ENCODE measurements around the gene PRR33. TPM values are rescaled to one million over a fixed set of nuclear protein-coding genes. Genes with fewer than 3 reads are reported as not detected.
"Not testable (repeated sequence)": the region's sequence is repeated elsewhere in the genome, so short reads cannot be mapped to it uniquely, and the experiment has no call there.

PRR33 gene
- total RNA-seq, 1 donor from 2014 or later: not detected

DNA sequence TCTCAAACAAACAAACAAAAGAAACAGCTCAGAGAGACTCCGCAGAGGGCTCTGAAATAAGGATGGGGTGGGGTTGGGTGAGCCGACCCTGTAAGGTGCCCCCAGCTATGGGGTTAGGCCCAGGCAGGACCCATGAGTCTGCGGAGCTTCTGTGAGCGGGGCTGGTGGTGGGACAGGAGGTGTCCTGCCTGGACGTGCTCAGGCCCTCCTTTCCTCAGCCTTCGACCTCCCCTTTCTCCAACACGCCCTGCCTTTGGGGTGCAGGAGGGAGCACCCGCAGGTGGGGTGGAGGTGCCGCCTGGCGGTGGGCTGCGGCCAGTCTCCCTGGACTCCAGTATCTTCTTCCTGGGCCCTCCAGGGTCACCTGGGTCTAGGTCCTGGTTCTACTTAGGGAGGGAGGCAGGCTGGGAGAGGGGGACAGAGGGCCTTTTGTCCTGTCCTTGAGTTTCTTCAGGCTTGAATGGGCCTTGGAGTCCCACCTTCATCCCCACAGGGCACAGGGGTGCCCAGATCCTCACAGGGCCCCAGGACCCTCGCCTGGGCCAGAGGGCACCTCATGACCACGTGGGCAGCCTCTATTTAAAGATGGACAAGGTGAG lies 12.3 kb downstream of the PRR33 start:
- TF ChIP-seq, protein P1, sequence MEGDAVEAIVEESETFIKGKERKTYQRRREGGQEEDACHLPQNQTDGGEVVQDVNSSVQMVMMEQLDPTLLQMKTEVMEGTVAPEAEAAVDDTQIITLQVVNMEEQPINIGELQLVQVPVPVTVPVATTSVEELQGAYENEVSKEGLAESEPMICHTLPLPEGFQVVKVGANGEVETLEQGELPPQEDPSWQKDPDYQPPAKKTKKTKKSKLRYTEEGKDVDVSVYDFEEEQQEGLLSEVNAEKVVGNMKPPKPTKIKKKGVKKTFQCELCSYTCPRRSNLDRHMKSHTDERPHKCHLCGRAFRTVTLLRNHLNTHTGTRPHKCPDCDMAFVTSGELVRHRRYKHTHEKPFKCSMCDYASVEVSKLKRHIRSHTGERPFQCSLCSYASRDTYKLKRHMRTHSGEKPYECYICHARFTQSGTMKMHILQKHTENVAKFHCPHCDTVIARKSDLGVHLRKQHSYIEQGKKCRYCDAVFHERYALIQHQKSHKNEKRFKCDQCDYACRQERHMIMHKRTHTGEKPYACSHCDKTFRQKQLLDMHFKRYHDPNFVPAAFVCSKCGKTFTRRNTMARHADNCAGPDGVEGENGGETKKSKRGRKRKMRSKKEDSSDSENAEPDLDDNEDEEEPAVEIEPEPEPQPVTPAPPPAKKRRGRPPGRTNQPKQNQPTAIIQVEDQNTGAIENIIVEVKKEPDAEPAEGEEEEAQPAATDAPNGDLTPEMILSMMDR (IDR thresholded peaks at IDR 0.05; ENCODE audit: unreplicated experiment): no peak
- Mint-ChIP-seq H3K27me3 (ENCODE audit: unreplicated experiment) (peaks cover 3% of the 10 kb centered on the region), H3K4me1 (ENCODE audit: unreplicated experiment) (no peaks in the 10 kb centered on the region), H3K9me3 (ENCODE audit: unreplicated experiment) (no peaks in the 10 kb centered on the region), H3K36me3 (ENCODE audit: low read depth, unreplicated experiment) (no peaks in the 10 kb centered on the region), H3K4me3 (ENCODE audit: unreplicated experiment) (no peak overlapping the region), H3K27ac (ENCODE audit: unreplicated experiment) (no peak overlapping the region)
- DNase-seq (ENCODE audit: low spot score): no peak

DNA sequence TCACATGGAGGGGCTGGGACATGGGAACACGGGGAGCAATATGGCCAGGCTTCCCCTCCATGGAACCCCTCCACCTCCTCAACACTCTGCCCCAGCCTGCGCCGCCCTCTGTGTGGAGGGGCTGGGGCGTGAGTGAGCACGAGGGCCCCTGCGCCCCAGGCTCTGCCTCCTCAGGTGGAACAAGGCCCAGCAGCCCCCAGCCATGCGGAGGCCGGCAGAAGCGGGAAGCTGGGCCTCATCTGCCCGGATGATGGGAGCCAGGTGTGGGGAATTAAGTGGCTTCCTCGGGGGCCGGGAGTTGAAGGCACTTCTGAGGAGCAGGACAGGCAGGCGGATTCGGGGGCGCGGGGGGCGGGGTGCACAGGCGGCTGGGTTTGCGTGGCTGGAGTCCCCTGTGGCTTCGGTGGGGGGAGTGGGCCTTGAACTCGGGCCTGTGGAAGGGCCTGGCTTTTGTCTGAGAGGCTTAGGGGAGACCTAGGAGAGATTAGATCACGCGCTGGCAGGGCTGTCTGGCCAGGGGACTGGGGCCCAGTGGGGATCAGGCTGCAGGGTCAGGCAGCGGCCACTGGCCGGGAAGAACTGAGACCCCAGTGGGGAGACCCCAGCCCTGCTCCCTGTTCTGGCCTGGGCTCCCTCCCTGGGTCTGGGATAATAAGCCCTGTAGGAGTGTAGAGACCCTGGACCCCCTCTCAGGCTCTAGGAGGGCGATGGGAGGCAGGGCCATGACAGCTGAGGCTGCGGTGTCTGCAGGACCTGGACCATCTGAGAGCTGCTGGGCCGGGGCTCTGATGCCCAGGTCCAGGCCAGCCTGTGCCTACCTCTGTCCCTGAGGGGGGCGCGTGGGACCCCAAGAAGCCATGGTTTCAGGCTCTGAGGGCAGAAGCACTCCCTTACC lies 13.3 kb downstream of the PRR33 start:
- Mint-ChIP-seq H3K4me1 (ENCODE audit: unreplicated experiment) (no peaks in the 10 kb centered on the region), H3K9me3 (ENCODE audit: unreplicated experiment) (no peaks in the 10 kb centered on the region), H3K4me3 (ENCODE audit: unreplicated experiment) (no peak overlapping the region), H3K36me3 (ENCODE audit: low read depth, unreplicated experiment) (no peaks in the 10 kb centered on the region), H3K27ac (ENCODE audit: unreplicated experiment) (no peak overlapping the region), H3K27me3 (ENCODE audit: unreplicated experiment) (peaks cover 5% of the 10 kb centered on the region)
- TF ChIP-seq, protein P1 (IDR thresholded peaks at IDR 0.05; ENCODE audit: unreplicated experiment): no peak
- no peak for DNase-seq (ENCODE audit: low spot score)

DNA sequence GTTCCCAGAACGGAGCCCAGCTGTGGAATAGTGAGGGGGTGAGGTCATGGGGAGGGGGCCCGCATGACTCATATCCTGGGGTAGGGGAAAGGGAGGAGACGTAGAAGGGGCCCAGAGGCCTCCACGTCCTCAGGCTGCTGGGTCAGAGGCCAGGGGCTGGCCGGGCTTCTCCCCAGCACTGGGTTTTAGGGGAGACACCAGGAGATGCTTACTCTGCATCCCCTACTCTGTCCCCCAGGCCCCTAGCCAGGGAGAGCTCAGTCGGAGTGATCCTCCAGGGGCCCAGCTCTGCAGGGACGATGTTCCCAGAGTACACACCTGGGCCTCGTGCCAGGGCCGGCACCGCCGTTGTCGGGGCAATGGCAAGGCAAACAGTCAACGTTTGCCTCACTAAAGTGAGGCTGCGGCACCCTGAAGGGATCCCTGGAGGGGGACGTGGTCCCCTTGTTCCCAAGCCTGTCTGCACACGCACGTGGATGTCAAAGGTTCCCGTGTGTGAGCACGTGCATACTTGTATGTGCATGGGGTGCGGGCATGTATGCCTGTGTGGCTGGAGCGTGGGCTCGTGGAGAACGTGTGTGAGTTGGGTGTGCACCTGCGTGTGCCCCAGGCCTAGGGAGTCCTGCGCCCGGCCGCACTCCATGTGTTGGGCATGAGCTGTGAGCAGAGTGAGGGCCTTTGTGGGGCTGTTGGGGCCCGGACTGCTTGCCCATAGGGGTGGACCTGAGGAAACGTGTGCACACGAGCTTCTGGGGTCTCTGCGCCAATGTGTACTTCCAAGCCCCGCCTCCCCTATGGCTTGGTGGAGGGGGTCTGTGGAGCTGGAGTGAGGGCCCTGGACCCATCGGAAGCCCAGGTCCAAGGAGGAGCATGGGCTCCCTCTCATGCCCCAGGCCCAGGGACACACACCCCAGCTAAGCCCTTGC lies 14.2 kb downstream of the PRR33 start:
- H3K4me1 Mint-ChIP-seq (ENCODE audit: unreplicated experiment): no peaks in the 10 kb centered on the region
- H3K27ac Mint-ChIP-seq (ENCODE audit: unreplicated experiment): no peak overlapping the region
- DNase-seq (ENCODE audit: low spot score): no peak
- H3K36me3 Mint-ChIP-seq (ENCODE audit: low read depth, unreplicated experiment): no peaks in the 10 kb centered on the region
- TF ChIP-seq, protein P1 (IDR thresholded peaks at IDR 0.05; ENCODE audit: unreplicated experiment): no peak
- no peak overlapping the region for H3K4me3 Mint-ChIP-seq (ENCODE audit: unreplicated experiment)
- H3K27me3 Mint-ChIP-seq (ENCODE audit: unreplicated experiment): peaks cover 5% of the 10 kb centered on the region
- no peaks in the 10 kb centered on the region for H3K9me3 Mint-ChIP-seq (ENCODE audit: unreplicated experiment)

DNA sequence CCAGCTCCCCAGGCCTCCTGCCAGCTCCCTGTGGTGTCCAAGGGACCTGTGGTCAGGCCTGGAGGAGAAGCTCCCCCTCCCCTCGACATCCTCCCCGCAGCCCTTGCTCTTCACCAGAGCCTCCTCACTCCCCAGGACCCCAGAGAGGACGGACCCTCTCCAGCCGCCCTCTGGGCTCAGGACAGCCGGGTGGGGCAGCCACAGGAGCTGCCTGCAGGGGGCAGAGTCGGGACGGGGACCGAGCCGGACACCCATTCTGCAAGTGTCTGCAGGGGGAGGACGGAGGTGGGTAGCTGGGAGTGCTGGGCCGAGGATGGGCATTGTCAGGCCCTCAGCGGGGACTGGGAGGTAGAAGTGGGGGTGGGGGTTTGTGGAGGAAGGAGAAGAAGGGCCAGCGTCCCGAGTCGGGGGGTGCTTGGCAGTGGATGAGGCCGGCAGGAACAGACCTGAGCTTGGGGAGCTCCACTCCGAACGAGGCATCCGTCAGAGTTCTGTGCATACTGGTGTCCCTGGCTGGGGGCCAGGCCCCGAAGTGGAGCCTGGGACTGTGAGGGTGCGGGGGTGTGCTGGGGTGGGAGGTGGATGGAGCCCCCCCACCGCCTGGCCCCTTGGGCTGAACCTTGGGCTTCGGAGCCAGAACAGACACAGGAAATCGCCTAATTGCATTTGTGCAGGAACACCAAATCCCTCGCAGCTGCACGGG lies 15.2 kb downstream of the PRR33 start:
- H3K27ac Mint-ChIP-seq (ENCODE audit: unreplicated experiment): no peak overlapping the region
- peaks cover 7% of the 10 kb centered on the region for H3K27me3 Mint-ChIP-seq (ENCODE audit: unreplicated experiment)
- H3K4me3 Mint-ChIP-seq (ENCODE audit: unreplicated experiment): no peak overlapping the region
- DNase-seq (ENCODE audit: low spot score): peak; percentile 77
- no peaks in the 10 kb centered on the region for H3K4me1 Mint-ChIP-seq (ENCODE audit: unreplicated experiment)
- TF ChIP-seq, protein P1 (IDR thresholded peaks at IDR 0.05; ENCODE audit: unreplicated experiment): peak; percentile 65
- H3K9me3 Mint-ChIP-seq (ENCODE audit: unreplicated experiment): no peaks in the 10 kb centered on the region
- H3K36me3 Mint-ChIP-seq (ENCODE audit: low read depth, unreplicated experiment): no peaks in the 10 kb centered on the region

DNA sequence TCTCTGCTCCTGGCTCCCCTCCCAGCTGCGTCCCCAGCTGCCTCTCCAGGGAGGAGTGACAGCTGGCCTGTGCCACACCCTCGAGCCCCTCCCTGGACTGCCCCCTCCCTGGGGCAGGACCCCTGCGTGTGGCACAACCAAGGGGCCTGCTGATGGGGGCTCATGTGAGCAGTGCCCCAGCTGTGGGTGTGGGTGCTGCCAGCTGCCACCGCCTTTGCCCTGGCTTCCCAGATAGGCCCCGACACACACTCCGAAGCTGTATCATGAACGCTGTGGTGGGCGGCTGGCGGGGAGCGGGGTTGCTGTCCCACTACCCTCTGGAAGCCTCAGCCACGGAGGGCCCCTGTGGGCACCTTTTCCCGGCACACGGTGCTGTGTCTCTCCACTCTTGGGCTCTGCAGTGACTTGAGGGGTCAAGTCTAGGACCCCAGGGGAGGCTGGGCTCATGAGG lies 15.8 kb downstream of the PRR33 start:
- H3K27me3 Mint-ChIP-seq (ENCODE audit: unreplicated experiment); DNase-seq (ENCODE audit: low spot score); H3K4me3 Mint-ChIP-seq (ENCODE audit: unreplicated experiment); H3K36me3 Mint-ChIP-seq (ENCODE audit: low read depth, unreplicated experiment); H3K4me1 Mint-ChIP-seq (ENCODE audit: unreplicated experiment); H3K27ac Mint-ChIP-seq (ENCODE audit: unreplicated experiment); H3K9me3 Mint-ChIP-seq (ENCODE audit: unreplicated experiment): not testable (repeated sequence)

All from endothelial cell (in vitro differentiated cells).